ENCODE data around the gene IL1RAPL1. TPM values are rescaled to one million over a fixed set of nuclear protein-coding genes. Genes with fewer than 3 reads are reported as not detected.

The IL1RAPL1 gene
- total and polyA plus RNA-seq, 8 donors = 0.05 to 0.20 (median 0.09) TPM; not detected in 5

- intact Hi-C loops (cut with DNase I) = no loop called here
- peaks cover 0 to 6% (median 3%) of the 10 kb centered on the region in 4 donors for H3K27me3 ChIP-seq
- DNase-seq (no peak), ATAC-seq (no peak), FAIRE-seq (no peak)
- H3K4me3 ChIP-seq = no peak overlapping the region
- H3K36me3 ChIP-seq = no peaks in the 10 kb centered on the region
- no peak for TF ChIP-seq CTCF (IDR thresholded peaks at IDR 0.05)
- H3K4me1 ChIP-seq = no peaks in the 10 kb centered on the region
- H3K9me3 ChIP-seq = no peaks in the 10 kb centered on the region
- no peak overlapping the region for H3K27ac ChIP-seq
Observed at GRCh38 chrX:29397506-29397905, 810.3 kb downstream of the IL1RAPL1 start.

- intact Hi-C loops (cut with DNase I) = no loop called here
- ATAC-seq (no peak), FAIRE-seq (no peak), DNase-seq (no peak)
- no peak for TF ChIP-seq CTCF (IDR thresholded peaks at IDR 0.05)
- WGBS, 2 donors = 75 to 82% methylated on average over 4 of the region's 4 CpGs
- H3K27me3 ChIP-seq = peaks cover 0 to 8% (median 0%) of the 10 kb centered on the region in 4 donors
- no peak overlapping the region for H3K27ac ChIP-seq
- H3K4me1 ChIP-seq = no peaks in the 10 kb centered on the region
- no peak overlapping the region for H3K4me3 ChIP-seq
- no peaks in the 10 kb centered on the region for H3K36me3 ChIP-seq
- no peaks in the 10 kb centered on the region for H3K9me3 ChIP-seq
Observed at GRCh38 chrX:29407357-29407756, 820.1 kb downstream of the IL1RAPL1 start.

- no peak for TF ChIP-seq CTCF (IDR thresholded peaks at IDR 0.05)
- intact Hi-C loops (cut with DNase I) = no loop called here
- peak in 2 of 4 donors; percentile 26 to 66 for ATAC-seq
- no peak for DNase-seq
- H3K27me3 ChIP-seq = no peaks in the 10 kb centered on the region
- H3K36me3 ChIP-seq = no peaks in the 10 kb centered on the region
- H3K27ac ChIP-seq = no peak overlapping the region
- FAIRE-seq = no peak
- WGBS, 2 donors = 19 to 26% methylated on average over 2 of the region's 2 CpGs
- H3K4me3 ChIP-seq = no peak overlapping the region
- no peaks in the 10 kb centered on the region for H3K9me3 ChIP-seq
- no peaks in the 10 kb centered on the region for H3K4me1 ChIP-seq
Observed at GRCh38 chrX:29419774-29420553, 832.7 kb downstream of the IL1RAPL1 start.

GRCh38 chrX:29422034-29422433 lies 834.8 kb downstream of the IL1RAPL1 start:
- Histone ChIP-seq H3K9me3 (no peaks in the 10 kb centered on the region), H3K27me3 (no peaks in the 10 kb centered on the region), H3K4me1 (no peaks in the 10 kb centered on the region), H3K4me3 (no peak overlapping the region), H3K27ac (no peak overlapping the region), H3K36me3 (no peaks in the 10 kb centered on the region)
- WGBS, 2 donors = 34 to 58% methylated on average over 3 of the region's 3 CpGs
- DNase-seq (no peak), ATAC-seq (no peak), FAIRE-seq (no peak)
- intact Hi-C loops (cut with DNase I) = no loop called here
- no peak for TF ChIP-seq CTCF (IDR thresholded peaks at IDR 0.05)

GRCh38 chrX:29431895-29432294 lies 844.6 kb downstream of the IL1RAPL1 start:
- Histone ChIP-seq H3K27me3 (peaks cover 0 to 3% (median 0%) of the 10 kb centered on the region in 4 donors), H3K4me3 (no peak overlapping the region), H3K27ac (no peak overlapping the region), H3K36me3 (no peaks in the 10 kb centered on the region), H3K9me3 (no peaks in the 10 kb centered on the region), H3K4me1 (no peaks in the 10 kb centered on the region)
- whole genome bisulfite sequencing, 2 donors = 43 to 51% methylated on average over 2 of the region's 2 CpGs
- FAIRE-seq = no peak
- no peak for DNase-seq
- no peak for TF ChIP-seq CTCF (IDR thresholded peaks at IDR 0.05)
- intact Hi-C loops (cut with DNase I) = no loop called here
- no peak for ATAC-seq
